Glomerular endothelial cell (primary cell): Measurements from ENCODE around the gene EPB41L4A. TPM values are rescaled to one million over a fixed set of nuclear protein-coding genes. Genes with fewer than 3 reads are reported as not detected.

Source experiments
- DNase-seq: peaks from one replicate; pipeline ENCODE4 v3.0.0-alpha.2; 2011; ENCODE audit warnings: low read depth, low spot score; ENCODE audit errors: extremely low read depth
- total RNA-seq: library from RNA; depleted of rRNA; stranded (reverse); fragments of >200 nt; gene quantifications from 2 replicates; pipeline ENCODE4 v1.2.3, GENCODE V29; 2015

The EPB41L4A gene
- total RNA-seq, 1 donor from 2014 or later = 33.8 TPM

- DNase-seq = no peak
Observed at GRCh38 chr5:112356178-112356956, 62.7 kb downstream of the EPB41L4A start.

- DNase-seq = no peak
Observed at GRCh38 chr5:112355058-112355685, 63.9 kb downstream of the EPB41L4A start.

GRCh38 chr5:112353678-112354077 lies 65.4 kb downstream of the EPB41L4A start:
- no peak for DNase-seq

GRCh38 chr5:112351225-112351624 lies 67.9 kb downstream of the EPB41L4A start:
- DNase-seq = no peak

- no peak for DNase-seq
Observed at GRCh38 chr5:112350626-112351025, 68.5 kb downstream of the EPB41L4A start.

- DNase-seq = no peak
Observed at GRCh38 chr5:112349371-112349770, 69.7 kb downstream of the EPB41L4A start.

- no peak for DNase-seq
Observed at GRCh38 chr5:112348915-112349314, 70.2 kb downstream of the EPB41L4A start.

GRCh38 chr5:112348387-112348786 lies 70.7 kb downstream of the EPB41L4A start:
- no peak for DNase-seq

- no peak for DNase-seq
Observed at GRCh38 chr5:112346411-112347044, 72.5 kb downstream of the EPB41L4A start.

GRCh38 chr5:112344540-112344939 lies 74.5 kb downstream of the EPB41L4A start:
- DNase-seq = no peak

GRCh38 chr5:112342389-112342788 lies 76.7 kb downstream of the EPB41L4A start:
- no peak for DNase-seq

GRCh38 chr5:112339761-112340160 lies 79.3 kb downstream of the EPB41L4A start:
- DNase-seq = no peak

GRCh38 chr5:112338681-112339337 lies 80.3 kb downstream of the EPB41L4A start:
- peak; percentile 27 for DNase-seq

GRCh38 chr5:112333331-112333781 lies 85.7 kb downstream of the EPB41L4A start:
- no peak for DNase-seq

GRCh38 chr5:112331892-112332291 lies 87.2 kb downstream of the EPB41L4A start:
- no peak for DNase-seq

GRCh38 chr5:112329419-112330090 lies 89.5 kb downstream of the EPB41L4A start:
- no peak for DNase-seq

GRCh38 chr5:112323166-112323565 lies 95.9 kb downstream of the EPB41L4A start:
- DNase-seq = no peak

- no peak for DNase-seq
Observed at GRCh38 chr5:112320408-112320807, 98.7 kb downstream of the EPB41L4A start.

GRCh38 chr5:112318346-112318745 lies 100.7 kb downstream of the EPB41L4A start:
- DNase-seq = no peak

GRCh38 chr5:112317866-112318265 lies 101.2 kb downstream of the EPB41L4A start:
- no peak for DNase-seq

GRCh38 chr5:112316731-112317130 lies 102.3 kb downstream of the EPB41L4A start:
- no peak for DNase-seq
